ENCODE data around the gene ARFGAP2. TPM values are rescaled to one million over a fixed set of nuclear protein-coding genes. Genes with fewer than 3 reads are reported as not detected.

The ARFGAP2 gene
- total RNA-seq, 1 experiment from 2014 or later = 122 TPM

- Histone ChIP-seq H2AFZ (peak within 1 kb of the TSS; percentile 85), H4K20me1 (ENCODE audit: insufficient read depth) (peaks cover 24% of the 10 kb centered on the region), H3K79me2 (ENCODE audit: low read depth) (peaks cover 38% of the 10 kb centered on the region), H3K27ac (peak within 1 kb of the TSS; percentile 84), H3K4me1 (replicated peaks; ENCODE audit: insufficient read depth) (peaks cover 55% of the 10 kb centered on the region), H3K9me3 (ENCODE audit: insufficient read depth, low read depth) (no peaks in the 10 kb centered on the region), H3K27me3 (ENCODE audit: insufficient read depth, low read depth) (no peaks in the 10 kb centered on the region), H3K9me2 (ENCODE audit: insufficient read depth) (no peaks in the 10 kb centered on the region), H3K36me3 (ENCODE audit: low read depth) (peaks cover 14% of the 10 kb centered on the region; the same call in 1 of the 2 replicates), H3K4me3 (peak within 1 kb of the TSS; percentile 77), H3F3A (ENCODE audit: insufficient read depth, low read depth) (peaks cover 44% of the 10 kb centered on the region), H3K4me2 (peak within 1 kb of the TSS; percentile 98)
- intact Hi-C loops (cut with micrococcal nuclease; ENCODE audit: unreplicated experiment) = no loop called here
- CTCF ChIA-PET = interaction anchor here (0.6 to 1.9 kb wide), 3 partner anchors 29 to 367 kb away, joined by 7 to 12 read pairs (median 11); partner anchors contain the start of gene DDB2
- BruUV-seq (replicated peaks) = no TSS peak
- peak in 1 of 2 experiments; percentile 64 for DNase-seq
- POLR2A ChIA-PET (ENCODE audit: unreplicated experiment) = interaction anchor here (0.9 to 1.5 kb wide), 3 partner anchors 28 to 30 kb away, joined by 8 to 69 read pairs (median 12); partner anchors contain the start of gene DDB2
- no peak for TF ChIP-seq EZH2 (IDR thresholded peaks at IDR 0.05; ENCODE audit: low read depth)
- TF ChIP-seq, protein P1, sequence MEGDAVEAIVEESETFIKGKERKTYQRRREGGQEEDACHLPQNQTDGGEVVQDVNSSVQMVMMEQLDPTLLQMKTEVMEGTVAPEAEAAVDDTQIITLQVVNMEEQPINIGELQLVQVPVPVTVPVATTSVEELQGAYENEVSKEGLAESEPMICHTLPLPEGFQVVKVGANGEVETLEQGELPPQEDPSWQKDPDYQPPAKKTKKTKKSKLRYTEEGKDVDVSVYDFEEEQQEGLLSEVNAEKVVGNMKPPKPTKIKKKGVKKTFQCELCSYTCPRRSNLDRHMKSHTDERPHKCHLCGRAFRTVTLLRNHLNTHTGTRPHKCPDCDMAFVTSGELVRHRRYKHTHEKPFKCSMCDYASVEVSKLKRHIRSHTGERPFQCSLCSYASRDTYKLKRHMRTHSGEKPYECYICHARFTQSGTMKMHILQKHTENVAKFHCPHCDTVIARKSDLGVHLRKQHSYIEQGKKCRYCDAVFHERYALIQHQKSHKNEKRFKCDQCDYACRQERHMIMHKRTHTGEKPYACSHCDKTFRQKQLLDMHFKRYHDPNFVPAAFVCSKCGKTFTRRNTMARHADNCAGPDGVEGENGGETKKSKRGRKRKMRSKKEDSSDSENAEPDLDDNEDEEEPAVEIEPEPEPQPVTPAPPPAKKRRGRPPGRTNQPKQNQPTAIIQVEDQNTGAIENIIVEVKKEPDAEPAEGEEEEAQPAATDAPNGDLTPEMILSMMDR (conservative IDR thresholded peaks at IDR 0.05) = no peak
These were observed 9.5 kb upstream of the ARFGAP2 start, which contains the start of gene PACSIN3 for GRCh38 chr11:47186076-47186699. Gene PACSIN3 (minus strand): TSS chr11:47186434. CDS start chr11:47182727, 3,707 bp downstream.

DNA sequence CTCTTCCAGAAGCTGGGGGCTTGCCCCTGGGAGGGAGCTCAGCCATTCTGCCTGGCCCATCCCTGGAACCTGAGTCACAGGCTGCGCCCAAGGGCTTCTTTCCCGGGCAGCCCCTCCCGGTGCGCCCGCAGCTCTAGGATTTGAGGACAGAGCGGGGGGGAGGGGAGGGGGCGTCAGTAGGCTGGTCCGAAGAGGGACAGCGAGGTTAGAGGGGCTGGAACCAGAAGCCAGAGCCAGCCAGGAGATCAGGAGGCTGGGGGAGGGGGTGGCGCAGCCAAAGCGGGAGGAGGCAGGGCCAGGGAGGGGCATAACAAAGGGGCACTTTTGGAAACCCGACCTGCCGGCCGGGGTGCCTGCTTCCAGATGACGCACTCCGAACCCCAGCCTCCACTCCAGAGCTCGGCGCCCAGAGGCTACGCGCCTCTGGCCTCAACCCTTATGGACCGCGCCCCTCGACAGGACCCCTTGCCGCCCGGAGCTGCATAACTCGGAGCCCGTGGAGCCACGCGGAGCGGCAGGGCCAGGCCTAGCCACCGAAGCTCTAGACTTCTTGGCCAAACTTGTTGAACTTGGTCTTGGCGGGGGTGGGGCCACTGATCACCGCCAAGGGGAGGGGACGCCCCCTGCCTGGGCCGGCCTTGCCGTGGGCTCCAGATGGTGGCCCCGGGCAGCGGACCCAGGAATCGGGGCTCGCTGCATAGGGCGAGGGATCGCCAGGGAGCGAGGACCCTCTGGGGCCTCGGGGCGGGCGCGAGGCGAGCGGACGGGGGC is 8.8 kb upstream of the ARFGAP2 start:
- Histone ChIP-seq H3K9me3 (ENCODE audit: insufficient read depth, low read depth) (no peaks in the 10 kb centered on the region), H3K27ac (peak overlapping the region; percentile 35), H3K9me2 (ENCODE audit: insufficient read depth) (no peaks in the 10 kb centered on the region), H3K27me3 (ENCODE audit: insufficient read depth, low read depth) (no peaks in the 10 kb centered on the region), H3K79me2 (ENCODE audit: low read depth) (peaks cover 38% of the 10 kb centered on the region), H2AFZ (peak overlapping the region; percentile 81), H3K4me1 (replicated peaks; ENCODE audit: insufficient read depth) (peaks cover 48% of the 10 kb centered on the region), H3K4me3 (peak overlapping the region; percentile 77), H3K4me2 (peak overlapping the region; percentile 98), H3K36me3 (ENCODE audit: low read depth) (peaks cover 14% of the 10 kb centered on the region; the same call in 1 of the 2 replicates), H4K20me1 (ENCODE audit: insufficient read depth) (peaks cover 24% of the 10 kb centered on the region), H3F3A (ENCODE audit: insufficient read depth, low read depth) (peaks cover 49% of the 10 kb centered on the region)
- BruUV-seq (replicated peaks) = no TSS peak
- ChIA-PET CTCF (interaction anchor here (0.6 to 1.9 kb wide), 6 partner anchors 9 to 95 kb away, joined by 3 to 12 read pairs (median 4); partner anchors contain the start of genes ACP2 and DDB2), POLR2A (ENCODE audit: unreplicated experiment) (interaction anchor here (0.6 to 1.3 kb wide), 8 partner anchors 19 to 879 kb away, joined by 3 to 69 read pairs (median 12); partner anchors contain the start of genes DDB2 and NR1H3)
- DNase-seq = peak; percentile 75 to 87
- intact Hi-C loops (cut with micrococcal nuclease; ENCODE audit: unreplicated experiment) = loop anchor here (1.0 kb wide), 3 partner anchors 31 to 72 kb away; partner anchors contain the start of genes ACP2 and NR1H3
- no peak for TF ChIP-seq EZH2 (IDR thresholded peaks at IDR 0.05; ENCODE audit: low read depth)
- TF ChIP-seq, protein P1 (conservative IDR thresholded peaks at IDR 0.05) = no peak
